GM12878 (cell line): ENCODE results near the gene PROB1. TPM values are rescaled to one million over a fixed set of nuclear protein-coding genes. Genes with fewer than 3 reads are reported as not detected.

Experiments used
- ATAC-seq: fragments of 200-7000 bp; cut with Tn5 transposase; 3 replicates; pipeline ENCODE4 v1.9.1; 2020; ENCODE audit warnings: mild to moderate bottlenecking, moderate library complexity
- BruUV-seq: library from RNA; stranded (reverse); fragments of 400-500 nt; replicated peaks from 2 replicates; lab custom pipeline; 2021; lab: Mats Ljungman, UMichigan
- CTCF ChIA-PET: fragments of 300-600 bp; sonication (Branson Sonifier 250); formaldehyde crosslinking; extraction: SDS; loops from one replicate; lab custom pipeline; 2021; ENCODE audit warnings: inconsistent platforms; lab: Yijun Ruan, JAX
- POLR2A ChIA-PET: fragments of 350-600 bp; formaldehyde crosslinking; extraction: SDS; loops from one replicate; lab custom pipeline; 2021; ENCODE audit warnings: inconsistent platforms; lab: Charles Lee
- RAD21 ChIA-PET: fragments of 300-600 bp; sonication (Branson Sonifier 250); formaldehyde crosslinking; loops from one replicate; lab custom pipeline; 2023; ENCODE audit warnings: antibody characterized with exemption; ENCODE audit not compliant: unreplicated experiment; lab: Charles Lee
- SMC1A ChIA-PET: fragments of 300-600 bp; sonication (Branson Sonifier 250); formaldehyde crosslinking; loops from one replicate; lab custom pipeline; 2023; ENCODE audit not compliant: unreplicated experiment, uncharacterized antibody; lab: Charles Lee
- DNase-seq: peaks from one replicate; pipeline ENCODE4 v3.0.0-alpha.2; 2011; ENCODE audit warnings: low read depth, low spot score
- FAIRE-seq: peaks from 3 replicates; lab custom pipeline; 2011; peaks lifted over from hg19 to GRCh38; lab: Jason Lieb, UNC
- H2AFZ ChIP-seq: 2 replicates; pipeline ENCODE4 v1.6.0; 2011; ENCODE audit warnings: low read depth, low read length, control low read depth; ENCODE audit not compliant: control insufficient read depth
- H3K27ac ChIP-seq: 2 replicates; pipeline ENCODE4 v1.5.1; 2011; ENCODE audit warnings: control low read depth; ENCODE audit not compliant: control insufficient read depth, insufficient read depth
- H3K27me3 ChIP-seq, 2 experiments: replicated peaks in 1 of 2; 2 replicates each; pipeline versions ENCODE4 v1.6.0 to v1.6.1; 2011; ENCODE audit warnings: low read length in 1 of 2; ENCODE audit not compliant: control insufficient read depth in 2 of 2, insufficient read depth in 2 of 2
- H3K36me3 ChIP-seq, 2 experiments: 2 replicates each; pipeline ENCODE4 v1.5.1; 2011; ENCODE audit warnings: low read length in 1 of 2; ENCODE audit not compliant: control insufficient read depth in 2 of 2, insufficient read depth in 2 of 2
- H3K4me1 ChIP-seq: 2 replicates; pipeline ENCODE4 v1.6.1; 2011; ENCODE audit warnings: mild to moderate bottlenecking, low read length, moderate library complexity, mixed read lengths; ENCODE audit not compliant: control insufficient read depth, insufficient read depth
- H3K4me2 ChIP-seq: 2 replicates; pipeline ENCODE4 v1.6.0; 2011; ENCODE audit warnings: control low read depth; ENCODE audit not compliant: control insufficient read depth, insufficient read depth
- H3K4me3 ChIP-seq: fragments of 200-600 bp; sonication (generic); 2 replicates; pipeline ENCODE4 v1.5.1; 2016
- H3K79me2 ChIP-seq: 2 replicates; pipeline ENCODE4 v1.6.0; 2011; ENCODE audit warnings: low read length; ENCODE audit not compliant: control insufficient read depth, insufficient read depth
- H3K9ac ChIP-seq: 2 replicates; pipeline ENCODE4 v1.8.0; 2011; ENCODE audit warnings: low read length, control low read depth, mixed read lengths; ENCODE audit not compliant: control insufficient read depth, insufficient read depth
- H3K9me3 ChIP-seq: replicated peaks from 3 replicates; pipeline ENCODE4 v1.5.1; 2011; ENCODE audit warnings: mild to moderate bottlenecking, low read length; ENCODE audit not compliant: control insufficient read depth, insufficient read depth
- H4K20me1 ChIP-seq: 2 replicates; pipeline ENCODE4 v1.6.0; 2011; ENCODE audit not compliant: control insufficient read depth, insufficient read depth
- BCLAF1 ChIP-seq: fragments of 450-650 bp; IDR thresholded peaks from 2 replicates; pipeline ENCODE4 v1.6.1; 2017; ENCODE audit warnings: antibody characterized with exemption, mild to moderate bottlenecking, moderate library complexity
- POLR2AphosphoS2 ChIP-seq: IDR thresholded peaks from 2 replicates; pipeline ENCODE4 v1.6.1; 2011; ENCODE audit warnings: low read depth, mild to moderate bottlenecking, low read length, improper control_type of control experiment, moderate library complexity
- SMAD5 ChIP-seq: IDR thresholded peaks from 2 replicates; pipeline ENCODE4 v1.6.1; 2016; ENCODE audit warnings: antibody characterized with exemption, low read depth
- SUZ12 ChIP-seq: fragments of 200-600 bp; sonication (generic); IDR thresholded peaks from one replicate; pipeline ENCODE4 v1.6.1; 2018; ENCODE audit warnings: antibody characterized with exemption, mild to moderate bottlenecking; ENCODE audit not compliant: unreplicated experiment
- TCF7 ChIP-seq: IDR thresholded peaks from 2 replicates; pipeline ENCODE4 v1.6.1; 2014; ENCODE audit warnings: antibody characterized with exemption, borderline replicate concordance
- ZZZ3 ChIP-seq: IDR thresholded peaks from 2 replicates; pipeline ENCODE4 v1.6.1; 2011; ENCODE audit warnings: low read depth; ENCODE audit not compliant: control insufficient read depth, insufficient read length
- whole genome bisulfite sequencing: methylation state at CpG from one replicate; pipeline ENCODE4 v1.1.6; 2016; ENCODE audit warnings: low lambda C conversion rate; ENCODE audit not compliant: insufficient replicate concordance, insufficient coverage; ENCODE audit errors: missing lambda C conversion rate; 5-methylcytosine and 5-hydroxymethylcytosine counted together
- in situ Hi-C: fragments of 300-500 bp; cut with MboI; formaldehyde crosslinking; loops from 9 replicates; pipeline ENCODE4 v1.14.3; 2018; ENCODE audit warnings: mixed read lengths
- intact Hi-C: fragments of 100-400 bp; cut with micrococcal nuclease; formaldehyde crosslinking; loops from one replicate; pipeline ENCODE4 v1.14.2; 2022; ENCODE audit not compliant: unreplicated experiment
- polyA plus RNA-seq, 11 experiments: library from polyadenylated mRNA; depleted of rRNA in 4 of 11; unstranded in 6 of 11; stranded (reverse) in 5 of 11; fragments of >200 nt; fragmentation: Nextera tagmentation in 4 of 11; fragmentation: Illumina TruSeq in 1 of 11; extraction: Ambion mirVana in 4 of 11; extraction: Trizol in 1 of 11; gene quantifications; 1 replicate in 1 of 11; 2 replicates in 10 of 11; pipeline versions ENCODE4 v1.2.1 to v1.2.3, GENCODE V29; 2011 to 2016; ENCODE audit warnings: inconsistent platforms in 2 of 11, missing spikeins in 2 of 11, low read depth in 1 of 11
- total RNA-seq, 4 experiments: library from RNA; depleted of rRNA in 3 of 4; stranded (reverse); fragments of >200 nt in 3 of 4; fragmentation: Illumina TruSeq in 1 of 4; extraction: Trizol in 1 of 4; gene quantifications; 2 replicates each; pipeline versions ENCODE4 v1.2.1 to v1.2.3, GENCODE V29; 2013 to 2021

The PROB1 gene
- total and polyA plus RNA-seq, 10 of the 15 experiments (the other 5 are each of a cell fraction or from before 2014, with no cell fraction given): 0.14 to 8.1 (median 2.9) TPM

- BruUV-seq: no TSS peak
- ChIA-PET SMC1A (interaction anchor here (0.8 to 3.9 kb wide), 10 partner anchors 15 to 136 kb away, joined by 3 to 19 read pairs (median 3); partner anchors contain the start of genes PAIP2 and SPATA24), POLR2A (interaction anchor here (0.5 to 6.8 kb wide), 15 partner anchors 9 to 260 kb away, joined by 3 to 74 read pairs (median 4); partner anchors contain the start of genes CXXC5, MATR3, PAIP2 and SPATA24), RAD21 (interaction anchor here (0.6 to 5.8 kb wide), 11 partner anchors 12 to 141 kb away, joined by 3 to 42 read pairs (median 4); partner anchors contain the start of genes MATR3, PAIP2 and SPATA24), CTCF (interaction anchor here (0.7 to 3.2 kb wide), 12 partner anchors 9 to 808 kb away, joined by 3 to 15 read pairs (median 3); partner anchors contain the start of gene PAIP2)
- Histone ChIP-seq H3K9ac (peak overlapping the region; percentile 97), H3K9me3 (no peaks in the 10 kb centered on the region), H3K4me1 (peaks cover 56% of the 10 kb centered on the region), H3K36me3 (no peaks in the 10 kb centered on the region; a peak in 2 of 4 replicates), H3K27ac (peak overlapping the region; percentile 90), H4K20me1 (no peaks in the 10 kb centered on the region), H2AFZ (no peak overlapping the region), H3K4me2 (peak overlapping the region; percentile 73), H3K79me2 (peaks cover 58% of the 10 kb centered on the region), H3K27me3 (no peaks in the 10 kb centered on the region), H3K4me3 (peak overlapping the region; percentile 87)
- intact Hi-C loops (loop anchor here (5.0 kb wide), 1 partner anchor 190 kb away; the partner anchor contains the start of gene SIL1), in situ Hi-C loops (no loop called here)
- FAIRE-seq (no peak), ATAC-seq (no peak), DNase-seq (no peak)
- TF ChIP-seq ZZZ3 (no peak), POLR2AphosphoS2 (no peak), TCF7 (no peak), SMAD5 (no peak), BCLAF1 (no peak), SUZ12 (no peak)
- 55% methylated on average over 10 of the region's 10 CpGs for WGBS
These were observed 7.2 kb downstream of the PROB1 start for GRCh38 chr5:139387611-139388197.
